Esophagus squamous epithelium (tissue), 4 donors: ENCODE measurements around the gene PLD2.

Source experiments
- POLR2A ChIP-seq, 4 donors: fragments of 450-650 bp; IDR thresholded peaks; one replicate each; pipeline ENCODE4 v1.6.1; 2017; ENCODE audit warnings: antibody characterized with exemption in 4 of 4, mild to moderate bottlenecking in 4 of 4, moderate library complexity in 3 of 4
- TF ChIP-seq, protein P1 (sequence below), 6 experiments: fragments of 450-650 bp in 4 of 6; fragments of 200-600 bp in 2 of 6; sonication (generic) in 2 of 6; IDR thresholded peaks; one replicate each; pipeline ENCODE4 v1.5.1; 2016 to 2019; ENCODE audit warnings: antibody characterized with exemption in 6 of 6, mild to moderate bottlenecking in 4 of 6, moderate library complexity in 4 of 6

- TF ChIP-seq, protein P1, sequence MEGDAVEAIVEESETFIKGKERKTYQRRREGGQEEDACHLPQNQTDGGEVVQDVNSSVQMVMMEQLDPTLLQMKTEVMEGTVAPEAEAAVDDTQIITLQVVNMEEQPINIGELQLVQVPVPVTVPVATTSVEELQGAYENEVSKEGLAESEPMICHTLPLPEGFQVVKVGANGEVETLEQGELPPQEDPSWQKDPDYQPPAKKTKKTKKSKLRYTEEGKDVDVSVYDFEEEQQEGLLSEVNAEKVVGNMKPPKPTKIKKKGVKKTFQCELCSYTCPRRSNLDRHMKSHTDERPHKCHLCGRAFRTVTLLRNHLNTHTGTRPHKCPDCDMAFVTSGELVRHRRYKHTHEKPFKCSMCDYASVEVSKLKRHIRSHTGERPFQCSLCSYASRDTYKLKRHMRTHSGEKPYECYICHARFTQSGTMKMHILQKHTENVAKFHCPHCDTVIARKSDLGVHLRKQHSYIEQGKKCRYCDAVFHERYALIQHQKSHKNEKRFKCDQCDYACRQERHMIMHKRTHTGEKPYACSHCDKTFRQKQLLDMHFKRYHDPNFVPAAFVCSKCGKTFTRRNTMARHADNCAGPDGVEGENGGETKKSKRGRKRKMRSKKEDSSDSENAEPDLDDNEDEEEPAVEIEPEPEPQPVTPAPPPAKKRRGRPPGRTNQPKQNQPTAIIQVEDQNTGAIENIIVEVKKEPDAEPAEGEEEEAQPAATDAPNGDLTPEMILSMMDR (IDR thresholded peaks at IDR 0.05), result no peak
- no peak for TF ChIP-seq POLR2A (IDR thresholded peaks at IDR 0.05)
These were observed 31.4 kb downstream of the PLD2 start for GRCh38 chr17:4838309-4838785.
